ENCODE data around the gene HTR3A. TPM values are rescaled to one million over a fixed set of nuclear protein-coding genes. Genes with fewer than 3 reads are reported as not detected.

HTR3A gene
- total and polyA plus RNA-seq, 2 experiments from 2014 or later = 5.8 to 8.1 TPM

GRCh38 chr11:114033572-114033971 is 58.7 kb downstream of the HTR3A start:
- DNase-seq (ENCODE audit: low spot score) (no peak), ATAC-seq (no peak)
- Histone ChIP-seq H3F3A (replicated peaks; ENCODE audit: low read depth) (0 out of 2 replicates have a peak, but pooled peaks cover 2% of the 10 kb centered on the region), H3K27ac (ENCODE audit: low read depth) (no peak overlapping the region), H3K79me2 (replicated peaks; ENCODE audit: insufficient read depth) (no peaks in the 10 kb centered on the region), H3K9me2 (ENCODE audit: insufficient read depth) (peaks cover 6% of the 10 kb centered on the region; the same call in 1 of the 2 replicates), H3K36me3 (ENCODE audit: insufficient read depth) (no peaks in the 10 kb centered on the region), H3K4me1 (ENCODE audit: insufficient read depth) (peaks cover 5% of the 10 kb centered on the region; the same call in 1 of the 2 replicates), H3K27me3 (ENCODE audit: insufficient read depth) (no peaks in the 10 kb centered on the region), H4K20me1 (replicated peaks; ENCODE audit: insufficient read depth) (no peaks in the 10 kb centered on the region), H3K4me2 (no peak overlapping the region), H2AFZ (no peak overlapping the region), H3K4me3 (no peak overlapping the region)
- TF ChIP-seq REST (IDR thresholded peaks at IDR 0.05; ENCODE audit: unreplicated experiment) = no peak
- Mint-ChIP-seq H3K4me3 (no peak overlapping the region), H3K27me3 (ENCODE audit: insufficient read depth, low read depth, poor library complexity) (peaks cover 10% of the 10 kb centered on the region), H3K36me3 (ENCODE audit: low read depth) (no peaks in the 10 kb centered on the region), H3K27ac (no peak overlapping the region), H3K4me1 (no peaks in the 10 kb centered on the region), H3K9me3 (no peaks in the 10 kb centered on the region; the same call in 2 of the 3 replicates)

GRCh38 chr11:114034956-114035355 is 60.0 kb downstream of the HTR3A start:
- Histone ChIP-seq H2AFZ (no peak overlapping the region), H3K36me3 (ENCODE audit: insufficient read depth) (no peaks in the 10 kb centered on the region), H3K4me2 (no peak overlapping the region), H4K20me1 (replicated peaks; ENCODE audit: insufficient read depth) (no peaks in the 10 kb centered on the region), H3K79me2 (replicated peaks; ENCODE audit: insufficient read depth) (no peaks in the 10 kb centered on the region), H3K27ac (ENCODE audit: low read depth) (no peak overlapping the region), H3K9me2 (ENCODE audit: insufficient read depth) (peaks cover 1% of the 10 kb centered on the region; the same call in 1 of the 2 replicates), H3K27me3 (ENCODE audit: insufficient read depth) (no peaks in the 10 kb centered on the region), H3K4me3 (no peak overlapping the region), H3K4me1 (ENCODE audit: insufficient read depth) (peaks cover 5% of the 10 kb centered on the region; the same call in 1 of the 2 replicates), H3F3A (replicated peaks; ENCODE audit: low read depth) (0 out of 2 replicates have a peak, but pooled peaks cover 2% of the 10 kb centered on the region)
- H3K4me3 Mint-ChIP-seq = no peak overlapping the region
- H3K9me3 Mint-ChIP-seq = no peaks in the 10 kb centered on the region; the same call in 2 of the 3 replicates
- no peaks in the 10 kb centered on the region for H3K4me1 Mint-ChIP-seq
- no peaks in the 10 kb centered on the region for H3K36me3 Mint-ChIP-seq (ENCODE audit: low read depth)
- peaks cover 10% of the 10 kb centered on the region for H3K27me3 Mint-ChIP-seq (ENCODE audit: insufficient read depth, low read depth, poor library complexity)
- H3K27ac Mint-ChIP-seq = no peak overlapping the region
- TF ChIP-seq NANOG (IDR thresholded peaks at IDR 0.05; ENCODE audit: borderline replicate concordance) (no peak), ZNF331 (CRISPR knock-in tag; IDR thresholded peaks at IDR 0.05; ENCODE audit: low read depth) (no peak), POLR2AphosphoS5 (IDR thresholded peaks at IDR 0.05; ENCODE audit: low read depth) (no peak), STAT1 (IDR thresholded peaks at IDR 0.05; ENCODE audit: unreplicated experiment) (no peak), EZH2 (IDR thresholded peaks at IDR 0.05; ENCODE audit: low read depth, unreplicated experiment) (no peak), CTCF (conservative IDR thresholded peaks at IDR 0.05; ENCODE audit: low read depth in 2 of 2) (no peak)
- TF ChIP-seq, protein P1, sequence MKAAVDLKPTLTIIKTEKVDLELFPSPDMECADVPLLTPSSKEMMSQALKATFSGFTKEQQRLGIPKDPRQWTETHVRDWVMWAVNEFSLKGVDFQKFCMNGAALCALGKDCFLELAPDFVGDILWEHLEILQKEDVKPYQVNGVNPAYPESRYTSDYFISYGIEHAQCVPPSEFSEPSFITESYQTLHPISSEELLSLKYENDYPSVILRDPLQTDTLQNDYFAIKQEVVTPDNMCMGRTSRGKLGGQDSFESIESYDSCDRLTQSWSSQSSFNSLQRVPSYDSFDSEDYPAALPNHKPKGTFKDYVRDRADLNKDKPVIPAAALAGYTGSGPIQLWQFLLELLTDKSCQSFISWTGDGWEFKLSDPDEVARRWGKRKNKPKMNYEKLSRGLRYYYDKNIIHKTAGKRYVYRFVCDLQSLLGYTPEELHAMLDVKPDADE (IDR thresholded peaks at IDR 0.05) = no peak
- no peak for DNase-seq (ENCODE audit: low spot score)
- no peak for ATAC-seq
